SK-N-SH treated with all-trans-retinoic acid at 6 μM for 48 hours (cell line): Measurements from ENCODE around the gene DIP2C.

Experiments used
- CSRNP3 ChIP-seq: fragments of 250-450 bp; sonication (Bioruptor Pico); IDR thresholded peaks from 2 replicates; pipeline ENCODE4 v1.5.1; 2021; ENCODE audit warnings: mild to moderate bottlenecking, moderate library complexity
- PATZ1 ChIP-seq: fragments of 250-450 bp; sonication (Bioruptor Pico); IDR thresholded peaks from 2 replicates; pipeline ENCODE4 v1.8.0; 2020; ENCODE audit warnings: mild to moderate bottlenecking, moderate library complexity, borderline replicate concordance
- ZC3H10 ChIP-seq: fragments of 250-450 bp; sonication (Bioruptor Pico); IDR thresholded peaks from 2 replicates; pipeline ENCODE4 v1.5.1; 2021; ENCODE audit warnings: mild to moderate bottlenecking, moderate library complexity

GRCh38 chr10:729213-729612, 39.7 kb upstream of the DIP2C start:
- TF ChIP-seq CSRNP3 (CRISPR knock-in tag) = no peak
- TF ChIP-seq PATZ1 (CRISPR knock-in tag) = no peak
- TF ChIP-seq ZC3H10 (CRISPR knock-in tag) = no peak
